Heart left ventricle (tissue), 16 donors: Measurements from ENCODE around the gene VWA5B1. TPM values are rescaled to one million over a fixed set of nuclear protein-coding genes. Genes with fewer than 3 reads are reported as not detected.

Source experiments
- ATAC-seq, 4 donors: fragments of 200-7000 bp; cut with Tn5 transposase; one replicate each; pipeline ENCODE4 v1.9.1; 2020 to 2022; ENCODE audit warnings: moderate library complexity in 4 of 4, mild to moderate bottlenecking in 3 of 4, moderate number of reproducible peaks in 1 of 4
- DNase-seq, 5 donors: peaks; one replicate each; pipeline ENCODE4 v3.0.0-alpha.2; 2020
- H3K27ac ChIP-seq, 12 donors: fragments of 200-600 bp; sonication (generic) in 4 of 12; one replicate each; pipeline versions ENCODE4 v1.5.0 to v1.8.0; 2016 to 2022; ENCODE audit warnings: mild to moderate bottlenecking in 2 of 12
- H3K27me3 ChIP-seq, 9 donors: fragments of 200-600 bp; sonication (generic) in 2 of 9; one replicate each; pipeline versions ENCODE4 v1.5.1 to v1.8.0; 2016 to 2022; ENCODE audit warnings: mild to moderate bottlenecking in 3 of 9
- H3K36me3 ChIP-seq, 9 donors: fragments of 200-600 bp; sonication (generic) in 2 of 9; one replicate each; pipeline versions ENCODE4 v1.5.0 to v1.8.0; 2018 to 2022; ENCODE audit warnings: mild to moderate bottlenecking in 2 of 9
- H3K4me1 ChIP-seq, 12 donors: fragments of 200-600 bp; sonication (generic) in 4 of 12; one replicate each; pipeline versions ENCODE4 v1.5.0 to v1.8.0; 2016 to 2022; ENCODE audit warnings: mild to moderate bottlenecking in 3 of 12
- H3K4me3 ChIP-seq, 12 donors: fragments of 200-600 bp; sonication (generic) in 4 of 12; one replicate each; pipeline versions ENCODE4 v1.5.0 to v1.8.0; 2017 to 2022; ENCODE audit warnings: mild to moderate bottlenecking in 9 of 12, moderate library complexity in 4 of 12
- H3K9me3 ChIP-seq, 12 donors: fragments of 200-600 bp; sonication (generic) in 4 of 12; one replicate each; pipeline versions ENCODE4 v1.5.0 to v1.8.0; 2016 to 2022; ENCODE audit warnings: mild to moderate bottlenecking in 1 of 12
- POLR2A ChIP-seq, 2 donors: fragments of 450-650 bp; IDR thresholded peaks; one replicate each; pipeline ENCODE4 v1.6.1; 2017; ENCODE audit warnings: antibody characterized with exemption in 2 of 2, mild to moderate bottlenecking in 2 of 2, moderate library complexity in 2 of 2
- WGBS, 4 donors: extraction: QIAGEN DNeasy Blood & Tissue Kit in 2 of 4; methylation state at CpG; one replicate each; pipeline versions ENCODE4 v1.1.5 to v1.1.7; 2013 to 2018; 5-methylcytosine and 5-hydroxymethylcytosine counted together
- intact Hi-C, 10 donors: fragments of 100-400 bp; cut with DNase I; formaldehyde crosslinking; loops; one replicate each; pipeline versions ENCODE4 v1.11.1 to v1.14.2; 2022
- polyA plus RNA-seq, 2 donors: library from polyadenylated mRNA; stranded (reverse); fragments of 200-250 nt; gene quantifications; one replicate each; pipeline ENCODE4 v1.2.3, GENCODE V29; 2013
- total RNA-seq, 9 donors: library from RNA; depleted of rRNA in 2 of 9; stranded (reverse); fragments of >200 nt in 2 of 9; fragmentation: NEBNext Ultra II Directional in 3 of 9; extraction: Animal tissue kit (Norgen Biotek cat#: 25700) in 3 of 9; gene quantifications; one replicate each; pipeline versions ENCODE4 v1.1.0 to v1.2.4, GENCODE V29; 2016 to 2023
- TF ChIP-seq, protein P1 (sequence below), 12 donors: fragments of 200-600 bp; sonication (generic) in 4 of 12; IDR thresholded peaks; one replicate each; pipeline versions ENCODE4 v1.5.0 to v1.8.0; 2018 to 2022; ENCODE audit warnings: antibody characterized with exemption in 12 of 12, mild to moderate bottlenecking in 5 of 12
- donor health status: ischemic (EF 13 %, LVEDD 7.1; RV severe dilation, severe dysfunction).
- donor health status: healthy with polysubstance abuse.
- donor health status: DM: no; HTN: yes; CAD: no.
- donor health status: DM: no; HTN: no; CAD: no.
- donor health status: ischemic (EF 25% LVEDD 6.9; RV normal size, moderate dysfunction).
- donor health status: ischemic (EF 25% LVEDD 5.7; RV mildly dilated, moderate dysfunction).
- donor health status: healthy.
- donor health status: DM: yes; HTN: yes; CAD: no.
- donor health status: ischemic (EF 35%, LVEDD 5.7; RV mildly dilated, moderate dysfunction).
- donor health status: nonischemic (EF 11% LVEDD 7.7; RV severe dilation, severe dysfunction).
- donor health status: DM: yes; HTN: yes; CAD: no.
- donor health status: PGD.
- donor health status: ischemic (EF 29% LVEDD 5.4; RV normal size, mild dysfunction).
- donor health status: nonischemic (EF 23%, LVEDD 6.1; RV moderate dilation, normal function).

VWA5B1 gene
- total and polyA plus RNA-seq, 11 donors = 0.04 to 0.88 (median 0.12) TPM; not detected in 4

DNA sequence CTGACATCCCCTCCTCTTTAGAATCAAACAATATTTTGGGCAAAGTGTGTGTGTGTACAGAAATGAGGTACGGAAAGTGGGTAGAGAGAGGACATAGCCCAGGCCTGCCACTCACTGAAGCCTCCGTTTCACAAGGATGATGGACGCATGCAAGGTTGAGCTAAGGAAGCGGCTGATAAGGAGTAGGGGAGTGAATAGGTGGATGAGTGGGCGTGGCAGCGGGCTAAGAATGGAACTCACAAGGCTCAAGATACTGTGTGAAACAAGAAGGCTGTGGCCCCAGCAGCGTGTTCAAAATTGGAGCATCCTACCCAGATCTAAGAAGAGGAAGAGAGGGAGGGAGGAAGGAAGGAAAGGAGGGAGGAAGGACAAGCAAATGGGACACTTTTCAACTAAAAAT, 37.5 kb downstream of the VWA5B1 start:
- H3K9me3 ChIP-seq = no peaks in the 10 kb centered on the region
- H3K27me3 ChIP-seq = no peaks in the 10 kb centered on the region
- H3K36me3 ChIP-seq = no peaks in the 10 kb centered on the region
- ATAC-seq (no peak), DNase-seq (no peak)
- peaks cover 0 to 19% (median 6%) of the 10 kb centered on the region in 12 donors for H3K4me1 ChIP-seq
- intact Hi-C loops = no loop called here
- TF ChIP-seq, protein P1, sequence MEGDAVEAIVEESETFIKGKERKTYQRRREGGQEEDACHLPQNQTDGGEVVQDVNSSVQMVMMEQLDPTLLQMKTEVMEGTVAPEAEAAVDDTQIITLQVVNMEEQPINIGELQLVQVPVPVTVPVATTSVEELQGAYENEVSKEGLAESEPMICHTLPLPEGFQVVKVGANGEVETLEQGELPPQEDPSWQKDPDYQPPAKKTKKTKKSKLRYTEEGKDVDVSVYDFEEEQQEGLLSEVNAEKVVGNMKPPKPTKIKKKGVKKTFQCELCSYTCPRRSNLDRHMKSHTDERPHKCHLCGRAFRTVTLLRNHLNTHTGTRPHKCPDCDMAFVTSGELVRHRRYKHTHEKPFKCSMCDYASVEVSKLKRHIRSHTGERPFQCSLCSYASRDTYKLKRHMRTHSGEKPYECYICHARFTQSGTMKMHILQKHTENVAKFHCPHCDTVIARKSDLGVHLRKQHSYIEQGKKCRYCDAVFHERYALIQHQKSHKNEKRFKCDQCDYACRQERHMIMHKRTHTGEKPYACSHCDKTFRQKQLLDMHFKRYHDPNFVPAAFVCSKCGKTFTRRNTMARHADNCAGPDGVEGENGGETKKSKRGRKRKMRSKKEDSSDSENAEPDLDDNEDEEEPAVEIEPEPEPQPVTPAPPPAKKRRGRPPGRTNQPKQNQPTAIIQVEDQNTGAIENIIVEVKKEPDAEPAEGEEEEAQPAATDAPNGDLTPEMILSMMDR (IDR thresholded peaks at IDR 0.05) = no peak
- no peak for TF ChIP-seq POLR2A (IDR thresholded peaks at IDR 0.05)
- WGBS, 4 donors = 68 to 72% (median 69%) methylated on average over 7 of the region's 7 CpGs
- H3K27ac ChIP-seq = no peak overlapping the region
- H3K4me3 ChIP-seq = no peak overlapping the region

GRCh38 chr1:20329793-20330542, 39.3 kb downstream of the VWA5B1 start:
- Histone ChIP-seq H3K27me3 (no peaks in the 10 kb centered on the region), H3K9me3 (no peaks in the 10 kb centered on the region), H3K4me3 (no peak overlapping the region), H3K4me1 (peaks cover 0 to 12% (median 6%) of the 10 kb centered on the region in 12 donors), H3K27ac (no peak overlapping the region), H3K36me3 (no peaks in the 10 kb centered on the region)
- ATAC-seq = no peak
- intact Hi-C loops = no loop called here
- DNase-seq = no peak
- TF ChIP-seq, protein P1 (IDR thresholded peaks at IDR 0.05) = peak in 4 of 12 donors; percentile 10 to 16 (median 13)
- no peak for TF ChIP-seq POLR2A (IDR thresholded peaks at IDR 0.05)
- whole genome bisulfite sequencing, 4 donors = 73 to 83% (median 78%) methylated on average over 12 to 14 of the region's 14 CpGs

- H3K9me3 ChIP-seq = no peaks in the 10 kb centered on the region
- DNase-seq = no peak
- WGBS, 4 donors = 63 to 88% (median 80%) methylated on average over 5 of the region's 5 CpGs
- TF ChIP-seq POLR2A (IDR thresholded peaks at IDR 0.05) = no peak
- intact Hi-C loops = no loop called here
- no peak for ATAC-seq
- no peaks in the 10 kb centered on the region for H3K4me1 ChIP-seq
- no peak overlapping the region for H3K4me3 ChIP-seq
- no peak overlapping the region for H3K27ac ChIP-seq
- peaks cover 0 to 6% (median 0%) of the 10 kb centered on the region in 9 donors for H3K27me3 ChIP-seq
- H3K36me3 ChIP-seq = no peaks in the 10 kb centered on the region
Measured at GRCh38 chr1:20334103-20334502, 43.4 kb downstream of the VWA5B1 start.

- Histone ChIP-seq H3K4me3 (no peak overlapping the region), H3K27ac (no peak overlapping the region), H3K27me3 (peaks cover 0 to 6% (median 0%) of the 10 kb centered on the region in 9 donors), H3K4me1 (no peaks in the 10 kb centered on the region), H3K9me3 (no peaks in the 10 kb centered on the region), H3K36me3 (no peaks in the 10 kb centered on the region)
- ATAC-seq = no peak
- no peak for DNase-seq
- WGBS, 4 donors = 80 to 85% (median 85%) methylated on average over 13 of the region's 13 CpGs
- no peak for TF ChIP-seq POLR2A (IDR thresholded peaks at IDR 0.05)
- TF ChIP-seq, protein P1 (IDR thresholded peaks at IDR 0.05) = no peak
- intact Hi-C loops = no loop called here
Measured at GRCh38 chr1:20336105-20336605, 45.5 kb downstream of the VWA5B1 start.
